Activated gamma-delta T cell treated with anti-CD3 and anti-CD28 coated beads, Interleukin-2, amount 50 U/mL, for 16 hours (primary cell): ENCODE data around the gene HOOK2.

ENCODE experiments used
- DNase-seq: peaks from one replicate; pipeline ENCODE4 v3.0.0-alpha.2; 2020; ENCODE audit warnings: low read depth

The HOOK2 gene

DNA sequence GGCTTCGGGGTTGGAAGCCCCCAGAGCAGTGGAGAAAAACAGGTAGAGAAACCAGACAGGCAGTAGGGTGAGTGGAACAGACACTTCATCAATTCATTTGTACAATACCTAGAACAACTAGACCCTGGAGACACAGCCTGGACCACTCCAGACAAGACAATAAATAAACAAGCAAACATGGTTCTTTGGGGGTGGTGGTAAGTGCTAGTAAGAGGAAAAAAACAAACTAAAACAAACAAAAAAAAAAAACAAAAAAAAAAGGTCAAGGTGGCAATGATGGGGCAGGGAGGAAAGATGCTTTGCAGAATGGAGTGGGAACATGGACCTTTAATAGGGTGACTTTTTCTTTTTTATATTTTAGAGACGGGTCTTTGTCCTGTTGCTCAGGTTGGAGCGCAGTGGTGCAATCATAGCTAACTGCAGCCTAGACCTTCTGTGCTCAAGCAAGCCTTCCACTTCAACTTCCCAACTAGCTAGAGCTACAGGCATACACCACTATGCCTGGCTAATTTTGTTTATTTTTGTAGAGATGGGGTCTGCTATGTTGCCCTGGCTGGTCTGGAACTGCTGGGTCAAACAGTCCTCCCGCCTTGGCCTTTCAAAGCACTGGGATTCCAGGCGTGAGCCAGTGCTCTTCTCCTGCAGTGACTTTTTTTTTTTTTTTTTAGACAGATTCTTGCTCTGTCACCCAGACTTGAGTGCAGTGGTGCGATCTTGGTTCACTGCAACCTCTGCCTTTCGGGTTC, 19.0 kb upstream of the HOOK2 start:
- no peak for DNase-seq

DNA sequence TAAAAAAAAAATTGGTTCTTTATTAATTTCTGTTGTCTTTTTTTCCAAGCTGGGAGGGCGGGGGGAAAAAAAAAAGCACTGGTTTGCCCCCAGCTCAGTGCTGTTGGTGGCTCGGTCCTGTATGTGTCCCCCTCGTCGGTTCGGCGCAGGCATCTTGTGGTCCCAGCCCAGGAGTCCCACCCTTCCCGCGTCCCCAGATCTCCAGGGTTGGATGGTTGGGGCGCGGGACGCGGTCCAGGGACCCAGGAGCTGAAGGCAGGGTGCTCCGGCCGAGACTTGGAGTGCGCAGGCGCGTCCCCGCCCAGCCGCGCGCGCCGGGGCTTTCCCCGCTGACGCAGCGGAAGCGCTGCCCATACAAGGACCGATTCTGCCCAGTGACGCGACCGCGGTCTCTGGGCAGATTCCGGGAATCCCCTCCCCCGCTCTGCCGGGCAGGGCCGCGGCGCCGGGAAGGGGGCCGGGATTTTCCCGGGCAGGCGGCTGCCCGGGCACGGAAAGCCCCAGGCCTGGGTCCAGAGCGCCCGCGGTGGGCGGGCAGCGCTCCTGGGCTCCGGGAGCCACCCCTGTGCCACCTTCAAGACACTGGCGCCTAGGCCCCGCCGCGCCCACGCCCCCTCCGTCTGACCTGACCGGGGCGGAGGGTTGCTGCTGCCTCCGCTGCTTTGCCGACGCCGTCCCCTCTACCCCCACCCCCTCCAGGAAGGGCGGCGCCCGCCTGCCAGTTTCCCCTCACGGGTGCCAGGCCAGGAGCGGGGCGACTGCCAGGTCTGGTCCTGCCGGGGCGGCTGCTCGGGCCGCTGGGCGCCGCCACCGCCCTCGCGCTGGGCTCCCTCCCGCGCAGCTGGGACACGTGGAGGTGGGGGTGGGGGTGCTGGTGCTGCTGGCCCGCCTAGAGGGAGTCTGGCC, 18.2 kb upstream of the HOOK2 start:
- DNase-seq = peak; percentile 87

DNA sequence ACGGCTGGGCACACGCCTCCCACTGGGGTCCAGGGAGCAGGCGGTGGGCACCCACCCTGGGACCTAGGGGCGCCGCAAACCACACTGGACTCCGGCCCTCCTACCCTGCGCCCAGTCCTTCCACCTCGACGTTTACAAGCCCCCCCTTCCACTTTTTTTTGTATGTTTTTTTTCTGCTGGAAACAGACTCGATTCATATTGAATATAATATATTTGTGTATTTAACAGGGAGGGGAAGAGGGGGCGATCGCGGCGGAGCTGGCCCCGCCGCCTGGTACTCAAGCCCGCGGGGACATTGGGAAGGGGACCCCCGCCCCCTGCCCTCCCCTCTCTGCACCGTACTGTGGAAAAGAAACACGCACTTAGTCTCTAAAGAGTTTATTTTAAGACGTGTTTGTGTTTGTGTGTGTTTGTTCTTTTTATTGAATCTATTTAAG, 17.5 kb upstream of the HOOK2 start:
- DNase-seq = no peak

DNA sequence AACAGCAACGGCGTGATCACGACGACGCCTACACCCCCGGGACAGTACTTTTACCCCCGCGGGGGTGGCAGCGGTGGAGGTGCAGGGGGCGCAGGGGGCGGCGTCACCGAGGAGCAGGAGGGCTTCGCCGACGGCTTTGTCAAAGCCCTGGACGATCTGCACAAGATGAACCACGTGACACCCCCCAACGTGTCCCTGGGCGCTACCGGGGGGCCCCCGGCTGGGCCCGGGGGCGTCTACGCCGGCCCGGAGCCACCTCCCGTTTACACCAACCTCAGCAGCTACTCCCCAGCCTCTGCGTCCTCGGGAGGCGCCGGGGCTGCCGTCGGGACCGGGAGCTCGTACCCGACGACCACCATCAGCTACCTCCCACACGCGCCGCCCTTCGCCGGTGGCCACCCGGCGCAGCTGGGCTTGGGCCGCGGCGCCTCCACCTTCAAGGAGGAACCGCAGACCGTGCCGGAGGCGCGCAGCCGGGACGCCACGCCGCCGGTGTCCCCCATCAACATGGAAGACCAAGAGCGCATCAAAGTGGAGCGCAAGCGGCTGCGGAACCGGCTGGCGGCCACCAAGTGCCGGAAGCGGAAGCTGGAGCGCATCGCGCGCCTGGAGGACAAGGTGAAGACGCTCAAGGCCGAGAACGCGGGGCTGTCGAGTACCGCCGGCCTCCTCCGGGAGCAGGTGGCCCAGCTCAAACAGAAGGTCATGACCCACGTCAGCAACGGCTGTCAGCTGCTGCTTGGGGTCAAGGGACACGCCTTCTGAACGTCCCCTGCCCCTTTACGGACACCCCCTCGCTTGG, 16.9 kb upstream of the HOOK2 start:
- DNase-seq = peak; percentile 57

DNA sequence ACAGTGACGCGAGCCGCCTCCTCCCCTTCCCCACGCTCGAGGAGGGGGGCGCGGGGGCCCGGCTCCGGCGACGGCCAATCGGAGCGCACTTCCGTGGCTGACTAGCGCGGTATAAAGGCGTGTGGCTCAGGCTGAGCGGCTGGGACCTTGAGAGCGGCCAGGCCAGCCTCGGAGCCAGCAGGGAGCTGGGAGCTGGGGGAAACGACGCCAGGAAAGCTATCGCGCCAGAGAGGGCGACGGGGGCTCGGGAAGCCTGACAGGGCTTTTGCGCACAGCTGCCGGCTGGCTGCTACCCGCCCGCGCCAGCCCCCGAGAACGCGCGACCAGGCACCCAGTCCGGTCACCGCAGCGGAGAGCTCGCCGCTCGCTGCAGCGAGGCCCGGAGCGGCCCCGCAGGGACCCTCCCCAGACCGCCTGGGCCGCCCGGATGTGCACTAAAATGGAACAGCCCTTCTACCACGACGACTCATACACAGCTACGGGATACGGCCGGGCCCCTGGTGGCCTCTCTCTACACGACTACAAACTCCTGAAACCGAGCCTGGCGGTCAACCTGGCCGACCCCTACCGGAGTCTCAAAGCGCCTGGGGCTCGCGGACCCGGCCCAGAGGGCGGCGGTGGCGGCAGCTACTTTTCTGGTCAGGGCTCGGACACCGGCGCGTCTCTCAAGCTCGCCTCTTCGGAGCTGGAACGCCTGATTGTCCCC, 16.1 kb upstream of the HOOK2 start, which contains the start of gene JUNB:
Gene JUNB, plus strand, starts transcription at position 142 of the 706 bp plus-strand sequence. Its CDS starts 286 bp downstream, at position 428.
- DNase-seq = peak; percentile 93

DNA sequence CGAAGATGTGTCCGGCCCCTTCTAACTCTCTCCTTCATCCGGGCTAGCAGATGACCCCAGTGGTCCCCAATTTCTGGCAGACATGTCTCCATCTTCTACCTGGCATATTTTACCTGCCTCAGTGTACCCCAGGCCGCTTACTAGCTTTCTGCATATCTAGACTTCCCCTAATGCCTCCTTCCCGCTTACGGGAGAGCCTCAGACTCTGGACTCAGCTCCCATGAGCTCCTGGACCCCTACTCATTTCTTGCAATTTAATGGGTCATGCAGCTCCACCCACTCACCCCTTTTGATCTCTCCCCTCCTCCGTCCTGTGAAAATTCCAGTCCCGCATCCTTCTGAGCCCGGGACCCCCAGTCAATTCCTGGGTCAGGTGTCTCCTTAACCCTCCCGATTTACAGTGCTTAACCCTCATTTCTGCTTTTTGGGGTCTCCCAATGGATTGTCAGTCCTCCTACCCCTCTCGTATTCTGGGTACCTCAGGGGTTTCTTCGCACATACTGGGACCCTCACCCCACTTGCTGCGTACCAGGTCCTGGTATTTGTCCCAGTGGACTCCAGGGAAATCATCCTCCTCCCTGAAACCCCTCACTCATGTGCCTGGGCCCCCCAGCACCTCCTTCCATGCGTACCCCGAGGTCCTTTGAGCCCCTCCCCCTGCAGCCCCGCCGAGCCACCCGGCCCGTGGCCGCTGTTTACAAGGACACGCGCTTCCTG, 15.4 kb upstream of the HOOK2 start:
- no peak for DNase-seq

DNA sequence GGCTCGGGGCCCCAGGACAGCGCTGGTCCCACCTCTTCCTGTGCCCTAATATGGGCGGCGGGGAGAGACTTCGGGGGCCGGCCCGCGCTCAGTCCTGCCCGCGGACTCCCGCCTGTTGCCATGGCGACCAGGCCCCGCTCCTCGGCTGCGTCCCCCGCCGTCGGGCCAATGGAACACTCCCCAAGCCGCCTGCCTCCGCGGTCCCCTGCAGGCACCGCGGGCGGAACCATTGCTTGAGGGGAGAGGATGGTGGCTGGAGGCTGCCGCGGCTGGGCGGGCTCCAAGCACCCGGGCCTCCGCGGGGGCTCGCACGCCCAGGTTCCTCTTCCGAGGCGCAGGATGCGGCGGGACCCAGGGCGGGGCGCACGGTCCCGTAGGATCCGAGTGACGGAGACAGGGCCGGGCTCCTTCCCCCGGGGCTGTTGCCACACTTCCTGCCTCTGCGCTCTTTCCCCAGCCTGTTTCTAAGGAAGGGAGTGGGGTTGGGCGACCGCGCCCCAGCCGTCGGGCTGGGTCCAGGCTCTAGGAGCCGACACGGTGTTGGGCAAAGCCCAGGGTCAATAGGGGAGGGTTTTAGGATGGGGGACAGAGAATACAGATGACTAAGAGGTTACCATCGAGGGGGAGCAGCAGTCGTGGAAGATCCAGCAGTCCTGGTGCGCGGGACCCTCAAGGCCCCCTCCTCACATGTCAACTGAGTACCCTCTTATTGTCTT, 14.7 kb upstream of the HOOK2 start:
- DNase-seq = peak; percentile 89

DNA sequence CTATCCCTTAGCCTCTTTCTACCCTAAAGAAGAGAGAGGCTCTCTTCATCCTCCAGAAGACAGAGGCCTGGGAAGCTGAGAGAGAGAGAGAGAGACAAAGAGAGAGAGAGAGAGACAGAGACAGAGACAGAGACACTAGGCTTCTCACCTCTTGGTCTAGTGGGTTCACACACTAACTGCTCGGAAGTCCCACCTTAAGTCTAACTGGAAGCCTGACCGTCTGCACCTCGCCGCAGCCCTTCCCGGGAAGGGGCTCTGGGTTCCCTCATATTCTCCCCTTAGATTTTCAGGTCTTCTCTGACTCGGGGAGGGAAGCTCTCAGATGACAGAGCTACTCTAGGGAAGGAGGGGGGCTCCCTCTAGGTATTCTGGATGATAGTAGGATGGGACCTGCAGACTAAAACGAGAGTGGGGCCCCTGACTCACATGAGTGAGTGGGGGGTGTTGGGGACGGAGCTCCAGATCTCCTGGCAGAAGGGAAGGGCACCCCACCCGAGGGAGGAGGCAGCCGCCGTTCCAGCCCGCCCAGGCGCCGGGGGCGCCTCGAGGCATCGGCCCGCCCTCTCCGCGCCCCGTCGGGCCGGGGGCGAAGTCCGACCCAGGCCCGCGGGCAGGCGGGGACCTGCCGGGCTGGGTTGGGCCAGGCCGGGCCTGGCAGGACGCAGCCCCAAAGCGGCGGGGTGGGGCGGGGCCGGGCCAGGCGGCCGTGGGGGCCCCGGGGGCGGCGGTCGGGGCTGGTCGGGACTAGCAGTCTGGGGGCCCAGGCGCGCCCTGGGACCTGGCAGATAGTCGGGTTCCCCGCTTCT, 13.9 kb upstream of the HOOK2 start:
- DNase-seq = no peak

DNA sequence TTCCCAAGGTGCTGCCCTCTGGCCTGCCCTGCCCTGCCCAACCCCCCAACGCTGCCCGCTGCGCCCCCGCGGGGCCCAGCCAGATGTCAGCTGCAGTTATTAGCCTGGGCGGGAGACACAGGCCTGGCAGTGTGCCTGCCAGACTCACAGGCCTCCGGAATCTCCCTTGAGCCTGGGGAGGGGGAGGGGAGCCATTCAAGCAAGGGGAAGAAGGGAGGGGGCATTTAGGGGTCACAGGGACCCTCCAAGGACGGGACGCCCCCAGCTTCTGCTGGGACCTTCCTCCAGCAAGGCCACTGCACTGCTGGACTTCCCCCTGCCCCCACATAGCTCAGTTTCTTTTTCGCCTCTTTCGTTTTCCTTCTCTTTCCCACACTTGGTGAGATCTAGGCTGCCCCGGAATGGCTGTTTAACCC, 13.3 kb upstream of the HOOK2 start:
- DNase-seq = no peak

DNA sequence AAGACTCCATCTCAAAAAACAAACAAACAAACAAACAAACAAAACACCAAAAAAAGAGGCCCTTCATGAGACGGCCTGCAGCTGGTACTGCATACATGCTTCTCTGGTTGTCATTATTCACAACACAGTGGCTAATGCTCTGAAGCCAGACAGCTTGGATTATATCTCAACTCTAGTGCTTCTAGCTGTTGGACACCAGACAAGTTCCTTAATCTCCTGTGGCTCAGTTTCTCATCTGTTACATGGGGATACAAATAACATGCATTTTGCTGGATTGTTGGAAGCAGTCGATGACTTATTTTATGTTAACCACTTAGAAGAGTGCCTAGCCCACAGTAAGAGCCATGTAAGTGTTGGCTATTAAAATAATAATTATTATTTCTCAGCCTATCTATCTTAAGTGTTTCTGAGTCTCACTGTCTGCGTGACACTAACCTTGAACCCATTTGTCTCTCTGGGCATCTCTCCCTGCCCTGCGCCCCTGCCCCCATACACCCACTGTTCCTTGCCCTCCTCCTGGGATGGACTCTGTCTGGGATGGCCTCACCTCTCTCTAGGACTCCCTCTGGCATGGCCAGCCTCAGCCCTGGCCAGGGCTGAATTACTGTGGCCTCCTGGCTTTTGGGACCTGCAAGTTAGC, 12.8 kb upstream of the HOOK2 start:
- DNase-seq = no peak

DNA sequence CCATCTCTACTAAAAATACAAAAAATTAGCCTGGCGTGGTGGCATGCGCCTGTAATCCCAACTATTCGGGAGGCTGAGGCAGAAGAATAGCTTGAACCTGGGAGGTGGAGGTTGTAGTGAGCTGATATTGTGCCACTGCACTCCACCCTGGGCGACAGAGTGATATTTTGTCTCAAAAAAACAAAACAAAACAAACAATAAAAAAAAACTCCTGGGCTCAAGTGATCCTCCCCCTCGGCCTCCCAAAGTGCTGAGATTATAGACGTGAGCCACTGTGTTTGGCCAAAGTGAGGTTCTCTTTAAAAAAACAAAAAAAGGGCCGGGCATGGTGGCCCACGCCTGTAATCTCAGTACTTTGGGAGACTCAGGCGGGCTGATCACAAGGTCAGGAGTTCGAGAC, 12.1 kb upstream of the HOOK2 start:
- DNase-seq = no peak

DNA sequence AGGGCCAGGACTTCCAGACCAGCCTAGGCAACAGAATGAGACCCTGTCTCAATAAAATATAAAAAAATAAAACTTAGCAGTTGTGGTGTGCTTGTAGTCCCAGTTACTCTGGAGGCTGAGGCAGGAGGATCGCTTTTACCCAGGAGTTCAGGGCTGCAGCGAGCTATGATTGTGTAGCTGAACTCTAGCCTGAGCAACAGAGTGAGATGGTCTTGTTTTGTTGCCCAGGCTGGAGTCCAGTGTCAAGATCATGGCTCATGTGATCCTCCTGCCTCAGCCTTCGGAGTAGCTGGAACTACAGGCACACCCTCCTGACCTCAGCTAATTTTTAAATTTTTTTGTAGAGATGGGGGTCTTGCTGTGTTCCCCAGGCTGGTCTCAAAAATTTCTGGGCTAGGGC, 11.6 kb upstream of the HOOK2 start:
- DNase-seq = no peak

DNA sequence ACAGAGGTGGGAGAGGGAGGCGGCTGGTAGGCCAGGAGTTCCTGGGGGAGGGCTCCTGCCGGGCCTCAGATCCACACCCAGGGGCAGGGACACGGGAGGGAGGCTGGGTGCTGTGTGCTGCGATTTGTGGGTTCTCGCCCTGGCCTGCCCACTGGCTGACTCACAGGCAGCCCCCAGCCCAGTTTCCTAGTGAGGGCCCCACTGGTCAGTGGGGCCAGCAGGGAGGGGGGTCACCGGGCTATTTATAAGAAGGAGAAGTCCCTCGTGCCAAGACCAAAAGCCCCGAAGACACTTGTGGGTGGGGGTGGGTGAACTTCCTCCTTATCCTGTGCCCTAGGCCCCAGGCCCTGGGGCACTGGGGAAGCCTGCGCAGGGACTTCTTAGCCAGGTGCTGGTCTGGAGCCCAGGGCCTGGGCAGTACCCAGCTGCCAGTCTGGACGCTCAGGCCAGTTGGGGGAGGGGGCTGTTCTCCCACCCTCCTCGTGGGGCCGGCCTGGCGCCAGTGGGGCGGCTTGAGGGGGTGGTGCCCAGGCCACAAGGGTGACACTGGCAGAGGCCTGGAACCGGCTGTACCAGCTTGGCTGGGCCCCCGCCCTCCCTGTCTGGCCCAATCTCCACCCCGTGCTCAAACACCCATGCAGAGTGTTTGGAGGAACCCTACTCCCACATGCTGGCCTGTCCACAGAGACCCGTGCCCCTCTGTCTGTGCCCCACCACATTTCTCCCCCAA, 11.0 kb upstream of the HOOK2 start:
- DNase-seq = no peak

DNA sequence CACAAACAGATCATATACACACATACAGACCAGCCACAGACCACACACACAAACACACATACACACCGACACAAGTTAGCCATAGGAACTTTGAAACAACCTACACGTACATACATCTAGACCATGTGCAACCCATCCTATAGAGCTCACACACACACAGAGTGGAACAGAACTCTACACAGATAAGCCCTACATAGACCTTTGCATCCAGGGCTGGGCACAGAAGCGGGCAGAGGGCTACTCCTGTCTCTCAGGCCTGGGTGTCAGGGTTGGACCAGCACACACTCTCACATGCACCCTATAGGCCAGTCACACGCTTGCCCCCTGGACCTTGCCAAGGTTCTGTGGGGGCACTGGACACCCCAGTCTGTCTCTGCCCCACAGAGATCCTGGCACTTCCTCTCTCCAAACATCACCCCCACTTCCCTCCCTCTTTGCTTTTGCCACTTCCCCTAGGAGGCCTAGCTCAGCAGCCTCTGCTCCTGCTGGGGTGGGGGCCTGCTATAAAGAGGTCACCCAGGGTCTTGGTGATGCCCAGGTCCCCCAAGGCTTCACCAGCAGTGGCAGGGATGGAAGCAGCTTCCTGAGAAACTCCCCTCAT, 10.2 kb upstream of the HOOK2 start:
- DNase-seq = no peak

DNA sequence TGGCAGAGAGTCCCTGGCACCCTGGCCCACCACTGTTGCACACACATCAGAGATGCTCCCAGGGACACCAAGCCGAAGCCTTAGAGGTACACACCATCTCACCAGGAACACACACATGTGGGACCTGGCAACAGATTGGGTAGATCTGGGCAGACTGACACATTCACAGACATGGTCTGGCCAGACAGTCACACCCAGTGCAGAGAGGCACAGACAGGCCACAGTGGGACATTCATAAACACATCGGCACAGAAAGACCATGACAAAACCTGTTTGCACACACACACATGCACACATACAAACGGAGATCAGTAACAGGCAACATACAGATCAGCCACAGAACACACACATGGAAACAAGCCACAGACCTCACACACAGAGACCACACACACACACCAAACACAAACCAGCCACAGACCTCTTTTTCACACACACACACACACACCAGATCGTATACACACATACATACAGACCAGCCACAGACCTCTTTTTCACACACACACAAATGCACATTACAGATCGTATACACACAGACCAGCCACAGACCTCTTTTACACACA, 9.6 kb upstream of the HOOK2 start:
- no peak for DNase-seq

DNA sequence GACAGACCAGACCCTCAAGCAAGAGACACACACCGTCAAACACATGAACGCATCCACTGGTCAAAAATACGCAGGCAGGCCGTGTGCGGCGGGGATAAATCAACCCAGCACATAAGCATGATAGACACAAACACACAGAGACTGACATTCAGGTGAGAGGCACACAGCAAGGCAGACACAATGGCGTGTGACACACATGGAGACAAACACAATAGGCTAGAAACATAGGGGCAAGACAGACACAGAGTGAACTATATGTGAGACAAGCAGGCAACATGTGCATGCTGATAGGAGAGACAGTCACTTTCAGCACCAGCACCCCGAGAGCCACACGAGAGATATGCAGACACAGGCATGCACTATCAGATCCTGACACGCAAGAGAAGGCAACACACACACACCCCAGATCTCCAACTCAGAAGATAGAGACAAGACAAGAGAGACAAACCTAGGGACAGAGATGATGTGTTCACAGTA, 9.1 kb upstream of the HOOK2 start:
- DNase-seq = no peak

DNA sequence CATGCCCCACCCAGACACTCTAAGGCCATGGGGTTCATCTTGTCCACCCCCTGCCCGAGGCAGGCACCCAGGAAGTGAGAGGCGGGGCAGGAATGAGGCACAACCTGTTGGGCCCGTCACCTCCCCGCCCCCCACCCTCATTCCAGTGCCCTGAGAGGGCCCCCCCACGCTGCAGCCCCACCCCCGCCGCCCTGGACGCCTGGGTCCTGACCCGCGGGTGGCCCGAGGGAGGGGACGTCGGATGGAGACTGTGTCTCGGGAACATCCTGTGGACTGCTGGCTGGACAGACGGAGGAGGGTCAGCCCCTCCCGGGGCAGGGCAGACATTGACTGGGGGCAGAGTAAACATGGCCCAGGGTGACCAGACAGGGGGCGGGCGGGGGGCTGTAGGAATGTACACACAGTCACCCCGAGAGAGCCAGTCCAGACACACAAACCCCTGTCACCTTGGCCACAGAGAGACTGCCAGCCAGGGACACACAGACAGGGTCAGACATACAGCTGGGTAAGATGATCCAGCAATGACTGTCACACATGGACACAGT, 8.6 kb upstream of the HOOK2 start:
- no peak for DNase-seq
